OCI-LY3 (cell line): ENCODE measurements around the gene SART3.

ENCODE experiments used
- H2AFZ ChIP-seq: fragments of 200-600, 300-600 bp; shearing (Covaris generic); 2 replicates; pipeline ENCODE4 v1.6.0; 2014; ENCODE audit warnings: antibody characterized with exemption, low read depth, low read length
- H3K27ac ChIP-seq: fragments of 200-600, 300-600 bp; sonication (generic); 2 replicates; pipeline ENCODE4 v1.5.1; 2014; ENCODE audit warnings: mild to moderate bottlenecking, low read length, moderate library complexity, mixed read lengths
- H3K27me3 ChIP-seq: fragments of 200-600, 300-600 bp; sonication (generic); 2 replicates; pipeline ENCODE4 v1.6.1; 2014; ENCODE audit warnings: low read depth, low read length, mixed read lengths
- H3K36me3 ChIP-seq: fragments of 200-600, 300-600 bp; sonication (generic); replicated peaks from 2 replicates; pipeline ENCODE3; 2014; ENCODE audit warnings: low read depth, low read length, mixed read lengths
- H3K4me1 ChIP-seq: fragments of 300-600, 200-600 bp; sonication (generic); 2 replicates; pipeline ENCODE4 v1.6.1; 2014; ENCODE audit warnings: low read length, mixed read lengths
- H3K4me2 ChIP-seq: fragments of 200-600, 300-600 bp; sonication (generic); 2 replicates; pipeline ENCODE4 v1.6.1; 2014; ENCODE audit warnings: low read length, mixed read lengths
- H3K4me3 ChIP-seq: fragments of 300-600, 200-600 bp; sonication (generic); 2 replicates; pipeline ENCODE4 v1.5.1; 2014; ENCODE audit warnings: antibody characterized with exemption, mild to moderate bottlenecking, low read length, moderate library complexity
- H3K79me2 ChIP-seq: fragments of 300-600, 200-600 bp; shearing (Covaris generic); 2 replicates; pipeline ENCODE4 v1.6.1; 2014; ENCODE audit warnings: mild to moderate bottlenecking, low read length, mixed read lengths
- H3K9ac ChIP-seq: fragments of 300-600, 200-600 bp; shearing (Covaris generic); 2 replicates; pipeline ENCODE4 v1.6.0; 2014; ENCODE audit warnings: mild to moderate bottlenecking, low read length, moderate library complexity
- H3K9me3 ChIP-seq: fragments of 200-600, 300-600 bp; shearing (Covaris generic); 2 replicates; pipeline ENCODE4 v1.6.1; 2014; ENCODE audit warnings: low read length, mixed read lengths; ENCODE audit not compliant: insufficient read depth
- H4K20me1 ChIP-seq: fragments of 200-600, 300-600 bp; sonication (generic); 2 replicates; pipeline ENCODE4 v1.6.1; 2016; ENCODE audit warnings: low read length, mixed read lengths; ENCODE audit not compliant: insufficient read depth
- EZH2phosphoT487 ChIP-seq: fragments of 200-600 bp; shearing (Covaris generic); IDR thresholded peaks from 2 replicates; pipeline ENCODE4 v1.6.1; 2018; ENCODE audit warnings: antibody characterized with exemption, mixed run types, low read depth
- TF ChIP-seq, protein P1 (sequence below): fragments of 200-600, 300-600 bp; sonication (generic); IDR thresholded peaks from 2 replicates; pipeline ENCODE4 v1.5.1; 2014; ENCODE audit warnings: antibody characterized with exemption, low read length, low read depth

SART3 gene, protein sequence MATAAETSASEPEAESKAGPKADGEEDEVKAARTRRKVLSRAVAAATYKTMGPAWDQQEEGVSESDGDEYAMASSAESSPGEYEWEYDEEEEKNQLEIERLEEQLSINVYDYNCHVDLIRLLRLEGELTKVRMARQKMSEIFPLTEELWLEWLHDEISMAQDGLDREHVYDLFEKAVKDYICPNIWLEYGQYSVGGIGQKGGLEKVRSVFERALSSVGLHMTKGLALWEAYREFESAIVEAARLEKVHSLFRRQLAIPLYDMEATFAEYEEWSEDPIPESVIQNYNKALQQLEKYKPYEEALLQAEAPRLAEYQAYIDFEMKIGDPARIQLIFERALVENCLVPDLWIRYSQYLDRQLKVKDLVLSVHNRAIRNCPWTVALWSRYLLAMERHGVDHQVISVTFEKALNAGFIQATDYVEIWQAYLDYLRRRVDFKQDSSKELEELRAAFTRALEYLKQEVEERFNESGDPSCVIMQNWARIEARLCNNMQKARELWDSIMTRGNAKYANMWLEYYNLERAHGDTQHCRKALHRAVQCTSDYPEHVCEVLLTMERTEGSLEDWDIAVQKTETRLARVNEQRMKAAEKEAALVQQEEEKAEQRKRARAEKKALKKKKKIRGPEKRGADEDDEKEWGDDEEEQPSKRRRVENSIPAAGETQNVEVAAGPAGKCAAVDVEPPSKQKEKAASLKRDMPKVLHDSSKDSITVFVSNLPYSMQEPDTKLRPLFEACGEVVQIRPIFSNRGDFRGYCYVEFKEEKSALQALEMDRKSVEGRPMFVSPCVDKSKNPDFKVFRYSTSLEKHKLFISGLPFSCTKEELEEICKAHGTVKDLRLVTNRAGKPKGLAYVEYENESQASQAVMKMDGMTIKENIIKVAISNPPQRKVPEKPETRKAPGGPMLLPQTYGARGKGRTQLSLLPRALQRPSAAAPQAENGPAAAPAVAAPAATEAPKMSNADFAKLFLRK

DNA sequence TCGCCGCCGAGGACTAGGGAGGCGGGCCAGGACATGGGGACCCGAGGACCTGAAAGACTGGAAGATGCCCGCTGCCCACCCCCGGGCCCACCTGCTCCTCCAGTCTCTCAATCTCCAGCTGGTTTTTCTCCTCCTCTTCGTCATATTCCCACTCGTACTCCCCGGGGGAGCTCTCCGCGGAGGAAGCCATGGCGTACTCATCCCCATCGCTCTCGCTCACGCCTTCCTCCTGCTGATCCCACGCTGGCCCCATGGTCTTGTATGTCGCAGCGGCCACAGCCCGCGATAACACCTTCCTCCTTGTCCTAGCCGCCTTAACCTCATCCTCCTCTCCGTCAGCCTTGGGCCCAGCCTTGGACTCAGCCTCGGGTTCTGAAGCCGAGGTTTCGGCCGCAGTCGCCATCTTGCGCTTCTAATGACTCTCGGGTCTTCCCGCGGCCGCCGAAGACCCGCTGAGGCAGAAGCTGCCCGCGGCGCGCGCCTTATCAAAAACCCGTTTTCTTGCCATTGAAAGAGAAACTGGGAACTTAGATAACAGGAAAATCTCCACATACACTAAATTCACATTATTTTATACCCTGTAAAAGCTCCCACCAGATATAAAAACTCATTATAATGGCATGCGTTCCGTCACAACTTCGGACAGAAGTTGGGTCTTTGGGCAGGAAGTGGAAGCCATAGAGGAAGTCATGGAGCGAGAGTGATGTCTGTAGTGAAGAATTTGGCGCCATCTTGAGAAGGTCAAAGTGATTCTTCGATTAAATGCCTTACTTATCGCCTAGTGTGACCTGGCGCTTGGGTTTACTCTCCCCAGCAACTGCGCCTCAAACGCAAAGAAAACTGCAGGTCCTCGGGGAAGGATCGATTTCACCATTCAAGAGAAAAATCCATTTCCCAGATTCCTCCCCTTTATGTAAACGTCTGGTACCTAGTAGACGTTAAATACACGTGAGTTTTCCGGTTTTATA is at the start of gene SART3:
Gene SART3, minus strand, starts transcription at position 422 of the 968 bp plus-strand sequence. Its CDS starts 19 bp downstream, at position 403.
- Histone ChIP-seq H3K9ac (peak within 1 kb of the TSS; percentile 92), H3K4me1 (peaks cover 36% of the 10 kb centered on the region), H3K27ac (peak within 1 kb of the TSS; percentile 89), H3K4me2 (peak within 1 kb of the TSS; percentile 80), H3K27me3 (no peaks in the 10 kb centered on the region), H3K4me3 (peak within 1 kb of the TSS; percentile 91), H2AFZ (peak within 1 kb of the TSS; percentile 73), H3K9me3 (no peaks in the 10 kb centered on the region), H4K20me1 (peaks cover 37% of the 10 kb centered on the region), H3K36me3 (peaks cover 31% of the 10 kb centered on the region), H3K79me2 (peaks cover 81% of the 10 kb centered on the region)
- TF ChIP-seq, protein P1, sequence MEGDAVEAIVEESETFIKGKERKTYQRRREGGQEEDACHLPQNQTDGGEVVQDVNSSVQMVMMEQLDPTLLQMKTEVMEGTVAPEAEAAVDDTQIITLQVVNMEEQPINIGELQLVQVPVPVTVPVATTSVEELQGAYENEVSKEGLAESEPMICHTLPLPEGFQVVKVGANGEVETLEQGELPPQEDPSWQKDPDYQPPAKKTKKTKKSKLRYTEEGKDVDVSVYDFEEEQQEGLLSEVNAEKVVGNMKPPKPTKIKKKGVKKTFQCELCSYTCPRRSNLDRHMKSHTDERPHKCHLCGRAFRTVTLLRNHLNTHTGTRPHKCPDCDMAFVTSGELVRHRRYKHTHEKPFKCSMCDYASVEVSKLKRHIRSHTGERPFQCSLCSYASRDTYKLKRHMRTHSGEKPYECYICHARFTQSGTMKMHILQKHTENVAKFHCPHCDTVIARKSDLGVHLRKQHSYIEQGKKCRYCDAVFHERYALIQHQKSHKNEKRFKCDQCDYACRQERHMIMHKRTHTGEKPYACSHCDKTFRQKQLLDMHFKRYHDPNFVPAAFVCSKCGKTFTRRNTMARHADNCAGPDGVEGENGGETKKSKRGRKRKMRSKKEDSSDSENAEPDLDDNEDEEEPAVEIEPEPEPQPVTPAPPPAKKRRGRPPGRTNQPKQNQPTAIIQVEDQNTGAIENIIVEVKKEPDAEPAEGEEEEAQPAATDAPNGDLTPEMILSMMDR = no peak
- TF ChIP-seq EZH2phosphoT487 = no peak

DNA sequence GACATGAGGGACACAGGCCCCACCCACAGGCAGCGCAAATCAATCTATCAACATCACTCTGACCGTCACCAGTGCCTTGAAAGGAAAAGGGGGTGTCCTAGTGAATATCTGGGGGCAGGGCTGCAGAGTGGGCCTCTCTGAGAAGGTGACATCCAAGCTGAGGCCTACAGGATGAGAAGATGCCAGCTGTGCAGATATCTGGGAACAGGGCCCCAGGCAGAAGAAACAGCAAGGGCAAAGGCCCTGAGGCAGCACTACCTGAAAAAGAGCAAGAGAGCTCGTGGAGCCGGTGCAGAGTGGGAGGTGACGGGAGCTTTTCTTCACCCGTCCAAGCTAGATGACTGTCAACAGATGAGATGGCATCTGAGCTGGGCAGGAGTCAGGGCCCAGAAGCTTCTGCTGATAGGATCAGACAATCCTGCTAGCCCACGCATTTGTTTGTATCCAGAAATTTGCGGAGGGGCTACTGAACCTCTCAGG is 49.4 kb upstream of the SART3 start:
- Histone ChIP-seq H3K4me2 (no peak overlapping the region), H3K4me3 (no peak overlapping the region), H3K9me3 (no peaks in the 10 kb centered on the region), H3K79me2 (no peaks in the 10 kb centered on the region), H3K36me3 (no peaks in the 10 kb centered on the region), H2AFZ (no peak overlapping the region), H3K27ac (no peak overlapping the region), H4K20me1 (no peaks in the 10 kb centered on the region), H3K4me1 (peaks cover 21% of the 10 kb centered on the region), H3K27me3 (no peaks in the 10 kb centered on the region), H3K9ac (no peak overlapping the region)
- no peak for TF ChIP-seq EZH2phosphoT487
- TF ChIP-seq, protein P1 = no peak

DNA sequence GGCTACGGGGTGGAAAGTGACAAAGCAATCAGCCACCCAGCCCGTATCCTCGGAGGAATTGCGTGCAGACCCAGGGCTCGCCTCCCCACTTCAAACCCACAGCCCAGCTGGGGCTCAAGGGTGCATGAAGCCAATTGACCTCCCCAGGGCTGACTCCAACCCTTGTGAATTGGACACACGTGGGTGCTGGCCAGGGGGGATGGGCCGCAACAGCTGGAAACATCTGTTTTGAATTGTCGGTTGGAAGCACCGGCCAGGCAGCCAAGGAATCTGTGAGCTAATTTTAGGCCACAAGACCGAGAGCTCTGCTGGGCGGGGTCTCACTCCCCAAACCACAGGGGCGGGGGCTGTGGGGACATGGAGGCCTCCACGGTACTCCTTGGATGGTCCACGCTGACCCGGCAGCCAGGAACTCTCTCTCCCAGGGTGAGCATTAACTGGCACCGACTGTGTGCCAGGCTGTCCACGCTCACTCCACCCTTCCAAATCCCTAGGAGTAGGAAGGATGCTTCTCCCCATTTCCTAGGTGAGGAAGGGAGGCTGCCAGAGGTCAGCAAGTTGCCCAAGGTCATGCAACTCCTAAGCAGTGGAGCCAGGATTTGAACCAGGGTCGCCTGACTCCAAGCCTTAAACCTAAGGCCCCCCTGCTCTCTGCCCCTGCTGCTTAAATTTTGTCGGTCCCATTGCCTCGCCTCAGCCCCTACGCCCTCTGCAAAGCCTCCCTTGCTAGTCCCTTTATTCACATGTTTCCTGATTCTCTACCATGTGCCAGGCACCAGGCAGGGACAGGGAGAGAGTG is 48.8 kb upstream of the SART3 start:
- Histone ChIP-seq H3K4me3 (no peak overlapping the region), H3K79me2 (no peaks in the 10 kb centered on the region), H3K27ac (no peak overlapping the region), H4K20me1 (no peaks in the 10 kb centered on the region), H2AFZ (no peak overlapping the region), H3K9me3 (no peaks in the 10 kb centered on the region), H3K27me3 (peaks cover 5% of the 10 kb centered on the region), H3K4me2 (no peak overlapping the region), H3K9ac (no peak overlapping the region), H3K4me1 (peaks cover 21% of the 10 kb centered on the region), H3K36me3 (no peaks in the 10 kb centered on the region)
- TF ChIP-seq EZH2phosphoT487 = no peak
- TF ChIP-seq, protein P1 = no peak
